Spleen (tissue), 11 donors: ENCODE data around the gene GMDS. TPM values are rescaled to one million over a fixed set of nuclear protein-coding genes. Genes with fewer than 3 reads are reported as not detected.

Source experiments
- DNase-seq: peaks from one replicate; pipeline ENCODE4 v3.0.0-alpha.2; 2020
- H3K27ac ChIP-seq, 8 donors: fragments of 200-600 bp; sonication (generic) in 7 of 8; 1 replicate in 4 of 8; 2 replicates in 4 of 8; pipeline versions ENCODE4 v1.5.0 to v1.8.0; 2016 to 2021; ENCODE audit warnings: inconsistent platforms in 4 of 8, mild to moderate bottlenecking in 4 of 8, moderate library complexity in 1 of 8
- H3K27me3 ChIP-seq, 7 donors: fragments of 200-600 bp; sonication (generic) in 6 of 7; replicated peaks in 1 of 7; 1 replicate in 4 of 7; 2 replicates in 3 of 7; pipeline versions ENCODE4 v1.5.0 to v1.8.0; 2016 to 2021; ENCODE audit warnings: inconsistent platforms in 3 of 7, mild to moderate bottlenecking in 1 of 7
- H3K36me3 ChIP-seq, 6 donors: fragments of 200-600 bp; sonication (generic) in 5 of 6; 1 replicate in 4 of 6; 2 replicates in 2 of 6; pipeline versions ENCODE4 v1.5.0 to v1.8.0; 2016 to 2021; ENCODE audit warnings: inconsistent platforms in 2 of 6
- H3K4me1 ChIP-seq, 6 donors: fragments of 200-600 bp; sonication (generic) in 5 of 6; 1 replicate in 3 of 6; 2 replicates in 3 of 6; pipeline versions ENCODE4 v1.5.0 to v1.8.0; 2016 to 2021; ENCODE audit warnings: inconsistent platforms in 3 of 6
- H3K4me3 ChIP-seq, 8 donors: fragments of 200-600 bp; sonication (generic) in 7 of 8; 1 replicate in 4 of 8; 2 replicates in 4 of 8; pipeline versions ENCODE4 v1.5.0 to v1.8.0; 2016 to 2021; ENCODE audit warnings: inconsistent platforms in 4 of 8, mild to moderate bottlenecking in 4 of 8, moderate library complexity in 2 of 8
- H3K9me3 ChIP-seq, 8 donors: fragments of 200-600 bp; sonication (generic) in 7 of 8; 1 replicate in 4 of 8; 2 replicates in 4 of 8; pipeline versions ENCODE4 v1.5.0 to v1.8.0; 2016 to 2021; ENCODE audit warnings: inconsistent platforms in 4 of 8
- CTCF ChIP-seq, 11 experiments: fragments of 200-600 bp in 7 of 11; fragments of 450-650 bp in 4 of 11; sonication (generic) in 4 of 11; IDR thresholded peaks in 8 of 11; conservative IDR thresholded peaks in 3 of 11; 1 replicate in 7 of 11; 2 replicates in 4 of 11; pipeline versions ENCODE4 v1.4.0 to v1.8.0; 2016 to 2021; ENCODE audit warnings: antibody characterized with exemption in 11 of 11, inconsistent platforms in 4 of 11, mild to moderate bottlenecking in 1 of 11
- POLR2A ChIP-seq, 3 donors: fragments of 450-650 bp; IDR thresholded peaks; one replicate each; pipeline ENCODE4 v1.5.1; 2017; ENCODE audit warnings: antibody characterized with exemption in 3 of 3, mild to moderate bottlenecking in 1 of 3
- POLR2AphosphoS5 ChIP-seq, 3 donors: sonication (generic); formaldehyde crosslinking; IDR thresholded peaks; one replicate each; pipeline ENCODE4 v1.5.1; 2017; ENCODE audit warnings: antibody characterized with exemption in 3 of 3
- WGBS, 5 donors: extraction: QIAGEN DNeasy Blood & Tissue Kit in 3 of 5; methylation state at CpG; one replicate each; pipeline versions ENCODE4 v1.1.5 to v1.1.7; 2013 to 2018; 5-methylcytosine and 5-hydroxymethylcytosine counted together
- intact Hi-C: fragments of 100-400 bp; cut with DNase I; formaldehyde crosslinking; loops from one replicate; pipeline ENCODE4 v1.15.0; 2023; ENCODE audit warnings: low total_unique reads
- polyA plus RNA-seq, 3 donors: library from polyadenylated mRNA; stranded (reverse); fragments of 200-250 nt; gene quantifications; one replicate each; pipeline ENCODE4 v1.2.1, GENCODE V29; 2013
- total RNA-seq, 7 donors: library from RNA; depleted of rRNA in 3 of 7; stranded (reverse); fragments of >200 nt in 3 of 7; fragmentation: NEBNext Ultra II Directional in 4 of 7; extraction: Animal tissue kit (Norgen Biotek cat#: 25700) in 4 of 7; gene quantifications; one replicate each; pipeline versions ENCODE4 v1.1.0 to v1.2.1, GENCODE V29; 2016 to 2021
- donor health status: healthy with polysubstance abuse.
- donor health status: DM: no; HTN: no; CAD: no; lungs with moderate emphysema.
- donor health status: DM: no; HTN: no; CAD: no.
- donor health status: Bipolar disorder and iron deficiency.
- donor health status: healthy.
- donor health status: DM: no; HTN: no; CAD: no.
- donor health status: DM: yes; HTN: yes; CAD: no.

GMDS gene
- total and polyA plus RNA-seq, 10 donors, result 9.1 to 30.8 (median 17.7) TPM

GRCh38 chr6:1929931-1930330, 315.5 kb downstream of the GMDS start:
- intact Hi-C loops, result no loop called here
- TF ChIP-seq CTCF (IDR thresholded peaks at IDR 0.05 in 8 of 11, conservative IDR thresholded peaks at IDR 0.05 in 3 of 11) (no peak), POLR2A (IDR thresholded peaks at IDR 0.05) (no peak), POLR2AphosphoS5 (IDR thresholded peaks at IDR 0.05) (no peak)
- Histone ChIP-seq H3K9me3 (peaks cover 0 to 23% (median 14%) of the 10 kb centered on the region in 8 donors), H3K27me3 (no peaks in the 10 kb centered on the region), H3K27ac (no peak overlapping the region), H3K4me1 (no peaks in the 10 kb centered on the region), H3K4me3 (no peak overlapping the region), H3K36me3 (peaks cover 0 to 20% (median 0%) of the 10 kb centered on the region in 6 donors)
- 85 to 93% (median 90%) methylated on average over 9 of the region's 9 CpGs for WGBS, 5 donors
- DNase-seq, result no peak

GRCh38 chr6:1925743-1926430, 319.5 kb downstream of the GMDS start:
- intact Hi-C loops, result no loop called here
- Histone ChIP-seq H3K9me3 (no peaks in the 10 kb centered on the region), H3K27ac (no peak overlapping the region), H3K4me3 (no peak overlapping the region), H3K27me3 (no peaks in the 10 kb centered on the region), H3K4me1 (no peaks in the 10 kb centered on the region), H3K36me3 (peaks cover 0 to 20% (median 0%) of the 10 kb centered on the region in 6 donors)
- 83 to 96% (median 93%) methylated on average over 10 of the region's 10 CpGs for WGBS, 5 donors
- no peak for DNase-seq
- no peak for TF ChIP-seq POLR2AphosphoS5 (IDR thresholded peaks at IDR 0.05)
- no peak for TF ChIP-seq POLR2A (IDR thresholded peaks at IDR 0.05)
- TF ChIP-seq CTCF (IDR thresholded peaks at IDR 0.05 in 8 of 11, conservative IDR thresholded peaks at IDR 0.05 in 3 of 11), result no peak

DNA sequence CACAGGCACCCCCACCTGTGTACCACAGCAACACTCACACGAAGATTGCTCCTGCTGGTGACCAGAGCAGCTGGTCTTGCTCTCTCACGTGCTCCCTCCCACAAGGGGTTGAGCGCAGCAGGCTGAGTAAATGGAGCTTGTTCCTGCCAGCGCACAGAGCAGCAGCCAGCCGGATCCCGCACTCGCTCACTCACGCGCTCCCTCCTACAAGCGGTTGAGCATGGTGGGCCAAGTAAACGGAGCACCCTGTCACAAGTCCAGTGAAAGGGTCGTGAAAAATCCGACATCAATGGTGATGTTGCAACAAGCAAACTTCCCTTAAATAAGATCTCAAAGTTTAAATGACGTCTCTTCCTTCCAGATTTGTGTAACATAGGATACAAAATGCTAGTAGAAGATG, 322.0 kb downstream of the GMDS start:
- no peaks in the 10 kb centered on the region for H3K4me1 ChIP-seq
- H3K9me3 ChIP-seq, result no peaks in the 10 kb centered on the region
- DNase-seq, result no peak
- H3K27ac ChIP-seq, result no peak overlapping the region
- peaks cover 0 to 13% (median 0%) of the 10 kb centered on the region in 6 donors for H3K36me3 ChIP-seq
- no peak overlapping the region for H3K4me3 ChIP-seq
- intact Hi-C loops, result no loop called here
- 88 to 95% (median 91%) methylated on average over 13 to 14 of the region's 14 CpGs for WGBS, 5 donors
- no peaks in the 10 kb centered on the region for H3K27me3 ChIP-seq
- TF ChIP-seq POLR2A (IDR thresholded peaks at IDR 0.05) (no peak), POLR2AphosphoS5 (IDR thresholded peaks at IDR 0.05) (no peak), CTCF (IDR thresholded peaks at IDR 0.05 in 8 of 11, conservative IDR thresholded peaks at IDR 0.05 in 3 of 11) (no peak)

DNA sequence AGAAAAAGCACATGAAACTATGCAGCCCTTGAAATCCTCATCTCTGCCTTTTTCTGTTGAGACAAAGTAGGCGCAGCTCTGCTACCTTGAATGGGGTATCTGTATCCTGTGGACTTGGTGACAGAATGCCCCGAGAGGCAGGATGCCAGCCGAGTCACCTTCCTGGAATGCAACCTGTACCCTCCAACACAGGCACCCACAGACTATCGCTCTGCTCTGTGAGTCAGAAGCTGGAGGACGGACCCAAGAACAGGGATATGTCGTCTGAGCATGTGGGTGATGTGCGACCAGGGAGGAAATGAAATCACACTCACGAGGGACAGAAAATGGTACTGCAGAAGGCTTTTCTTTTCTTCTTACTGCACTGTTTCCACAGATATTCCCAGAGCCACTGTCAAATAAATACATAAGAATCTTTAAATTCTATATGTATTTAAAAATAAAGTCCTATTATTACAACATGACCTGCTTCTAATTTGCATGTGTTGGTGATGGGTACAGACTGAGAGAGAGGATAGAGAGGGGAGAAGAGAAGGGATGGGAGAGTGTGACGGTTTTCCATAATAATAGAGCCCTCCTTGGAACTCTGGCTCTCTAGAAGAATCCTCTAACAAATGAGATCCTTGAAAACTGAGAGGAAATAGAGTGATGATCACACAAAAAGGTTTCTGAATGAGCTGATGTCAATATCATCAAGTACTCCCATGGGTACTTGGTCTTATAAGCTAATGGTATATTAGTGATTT, 327.6 kb downstream of the GMDS start:
- intact Hi-C loops, result no loop called here
- H3K4me1 ChIP-seq, result no peaks in the 10 kb centered on the region
- H3K9me3 ChIP-seq, result no peaks in the 10 kb centered on the region
- H3K4me3 ChIP-seq, result no peak overlapping the region
- WGBS, 5 donors, result 61 to 74% (median 72%) methylated on average over 9 of the region's 9 CpGs
- no peak for DNase-seq
- no peak overlapping the region for H3K27ac ChIP-seq
- peaks cover 0 to 3% (median 0%) of the 10 kb centered on the region in 6 donors for H3K36me3 ChIP-seq
- TF ChIP-seq POLR2AphosphoS5 (IDR thresholded peaks at IDR 0.05), result no peak
- no peak for TF ChIP-seq CTCF (IDR thresholded peaks at IDR 0.05 in 8 of 11, conservative IDR thresholded peaks at IDR 0.05 in 3 of 11)
- TF ChIP-seq POLR2A (IDR thresholded peaks at IDR 0.05), result no peak
- no peaks in the 10 kb centered on the region for H3K27me3 ChIP-seq
